Peyer's patch (tissue), 4 donors: ENCODE measurements around the gene PCDHGC3. TPM values are rescaled to one million over a fixed set of nuclear protein-coding genes. Genes with fewer than 3 reads are reported as not detected.
A peak's percentile ranks its signal among the peaks of the same experiment; 100 is the strongest.

Experiments
- DNase-seq, 3 donors: peaks; one replicate each; pipeline ENCODE4 v3.0.0-alpha.2; 2017 to 2019
- H3K27ac ChIP-seq, 4 donors: fragments of 200-600 bp; sonication (generic); one replicate each; pipeline ENCODE4 v1.5.1; 2016 to 2019
- H3K27me3 ChIP-seq, 2 donors: fragments of 200-600 bp; sonication (generic); one replicate each; pipeline ENCODE4 v1.5.1; 2019
- H3K36me3 ChIP-seq, 3 donors: fragments of 200-600 bp; sonication (generic); one replicate each; pipeline ENCODE4 v1.5.1; 2016 to 2019
- H3K4me1 ChIP-seq, 4 donors: fragments of 200-600 bp; sonication (generic); one replicate each; pipeline ENCODE4 v1.5.1; 2016 to 2019
- H3K4me3 ChIP-seq, 4 donors: fragments of 200-600 bp; sonication (generic); 1 replicate in 3 of 4; 2 replicates in 1 of 4; pipeline ENCODE4 v1.5.1; 2016 to 2019; ENCODE audit warnings: mild to moderate bottlenecking in 1 of 4
- H3K9me3 ChIP-seq, 4 donors: fragments of 200-600 bp; sonication (generic); one replicate each; pipeline ENCODE4 v1.5.1; 2016 to 2019; ENCODE audit warnings: mild to moderate bottlenecking in 1 of 4
- CTCF ChIP-seq, 6 experiments: fragments of 450-650 bp in 4 of 6; fragments of 200-600 bp in 2 of 6; sonication (generic) in 1 of 6; IDR thresholded peaks; one replicate each; pipeline ENCODE4 v1.5.1; 2017 to 2019; ENCODE audit warnings: antibody characterized with exemption in 6 of 6, mild to moderate bottlenecking in 3 of 6, moderate library complexity in 1 of 6
- POLR2A ChIP-seq, 2 donors: fragments of 450-650 bp; IDR thresholded peaks; one replicate each; pipeline ENCODE4 v1.5.1; 2017; ENCODE audit warnings: antibody characterized with exemption in 2 of 2, mild to moderate bottlenecking in 2 of 2, moderate library complexity in 2 of 2
- total RNA-seq, 4 donors: library from RNA; depleted of rRNA; stranded (reverse); fragments of >200 nt; gene quantifications; one replicate each; pipeline ENCODE4 v1.1.0, GENCODE V29; 2016

Gene PCDHGC3
- total RNA-seq, 4 donors from 2014 or later, result 10.2 to 29.7 (median 16.7) TPM

- Histone ChIP-seq H3K27me3 (peaks cover 0 to 5% of the 10 kb centered on the region in 2 donors), H3K9me3 (no peaks in the 10 kb centered on the region), H3K36me3 (no peaks in the 10 kb centered on the region), H3K4me3 (no peak overlapping the region), H3K27ac (no peak overlapping the region), H3K4me1 (peaks cover 0 to 9% (median 4%) of the 10 kb centered on the region in 4 donors)
- TF ChIP-seq CTCF (IDR thresholded peaks at IDR 0.05) (no peak), POLR2A (IDR thresholded peaks at IDR 0.05) (no peak)
- no peak for DNase-seq
Measured at GRCh38 chr5:141490771-141491170, 15.0 kb downstream of the PCDHGC3 start.

- DNase-seq, result no peak
- H3K9me3 ChIP-seq, result no peaks in the 10 kb centered on the region
- H3K4me1 ChIP-seq, result peaks cover 0 to 9% (median 4%) of the 10 kb centered on the region in 4 donors
- H3K27me3 ChIP-seq, result peaks cover 0 to 5% of the 10 kb centered on the region in 2 donors
- no peaks in the 10 kb centered on the region for H3K36me3 ChIP-seq
- TF ChIP-seq CTCF (IDR thresholded peaks at IDR 0.05), result no peak
- no peak for TF ChIP-seq POLR2A (IDR thresholded peaks at IDR 0.05)
- peak overlapping the region in 3 of 4 donors; percentile 1 to 43 (median 18) for H3K4me3 ChIP-seq
- H3K27ac ChIP-seq, result no peak overlapping the region
Measured at GRCh38 chr5:141491323-141492167, 15.8 kb downstream of the PCDHGC3 start.

- peak overlapping the region in 3 of 4 donors; percentile 1 to 43 (median 18) for H3K4me3 ChIP-seq
- TF ChIP-seq POLR2A (IDR thresholded peaks at IDR 0.05) (no peak), CTCF (IDR thresholded peaks at IDR 0.05) (no peak)
- H3K27ac ChIP-seq, result no peak overlapping the region
- no peaks in the 10 kb centered on the region for H3K9me3 ChIP-seq
- DNase-seq, result no peak
- peaks cover 0 to 5% of the 10 kb centered on the region in 2 donors for H3K27me3 ChIP-seq
- no peaks in the 10 kb centered on the region for H3K36me3 ChIP-seq
- H3K4me1 ChIP-seq, result peaks cover 0 to 9% (median 4%) of the 10 kb centered on the region in 4 donors
Measured at GRCh38 chr5:141492168-141492885, 16.6 kb downstream of the PCDHGC3 start.

GRCh38 chr5:141493500-141494422 is 18.0 kb downstream of the PCDHGC3 start:
- DNase-seq, result no peak
- H3K27ac ChIP-seq, result no peak overlapping the region
- TF ChIP-seq CTCF (IDR thresholded peaks at IDR 0.05) (no peak), POLR2A (IDR thresholded peaks at IDR 0.05) (no peak)
- H3K36me3 ChIP-seq, result no peaks in the 10 kb centered on the region
- H3K9me3 ChIP-seq, result no peaks in the 10 kb centered on the region
- H3K4me1 ChIP-seq, result peaks cover 0 to 9% (median 4%) of the 10 kb centered on the region in 4 donors
- peaks cover 0 to 5% of the 10 kb centered on the region in 2 donors for H3K27me3 ChIP-seq
- no peak overlapping the region for H3K4me3 ChIP-seq
